SK-N-SH treated with all-trans-retinoic acid at 6 μM for 48 hours (cell line): ENCODE measurements around the gene TMEM82.

ENCODE experiments used
- ARNTL ChIP-seq: fragments of 450-650 bp; formaldehyde crosslinking; IDR thresholded peaks from 2 replicates; pipeline ENCODE4 v1.5.0; 2020; ENCODE audit warnings: low read depth, mild to moderate bottlenecking, moderate library complexity, borderline replicate concordance
- CSDC2 ChIP-seq: fragments of 250-450 bp; sonication (Bioruptor Pico); IDR thresholded peaks from 2 replicates; pipeline ENCODE4 v1.5.0; 2020; ENCODE audit warnings: mild to moderate bottlenecking, moderate library complexity
- OSR1 ChIP-seq: fragments of 250-450 bp; sonication (Bioruptor Pico); IDR thresholded peaks from 2 replicates; pipeline ENCODE4 v1.8.0; 2022; ENCODE audit warnings: moderate library complexity, mild to moderate bottlenecking, inconsistent platforms
- RARB ChIP-seq: fragments of 250-450 bp; sonication (Bioruptor Pico); IDR thresholded peaks from 2 replicates; pipeline ENCODE4 v1.8.0; 2021; ENCODE audit warnings: mild to moderate bottlenecking, moderate library complexity
- SNAI2 ChIP-seq: fragments of 250-450 bp; sonication (Bioruptor Pico); IDR thresholded peaks from 2 replicates; pipeline ENCODE4 v1.5.0; 2020; ENCODE audit warnings: mild to moderate bottlenecking, moderate library complexity
- TOX ChIP-seq: fragments of 250-450 bp; sonication (Bioruptor Pico); IDR thresholded peaks from 2 replicates; pipeline ENCODE4 v1.8.0; 2021; ENCODE audit warnings: mild to moderate bottlenecking, moderate library complexity, borderline replicate concordance
- ZFP3 ChIP-seq: fragments of 250-450 bp; sonication (Bioruptor Pico); IDR thresholded peaks from 2 replicates; pipeline ENCODE4 v1.5.0; 2020; ENCODE audit warnings: mild to moderate bottlenecking, moderate library complexity
- ZFP30 ChIP-seq: fragments of 450-650 bp; formaldehyde crosslinking; IDR thresholded peaks from 2 replicates; pipeline ENCODE4 v1.5.0; 2022; ENCODE audit warnings: mild to moderate bottlenecking, moderate library complexity
- ZNF565 ChIP-seq: fragments of 450-650 bp; formaldehyde crosslinking; conservative IDR thresholded peaks from 2 replicates; pipeline ENCODE4 v1.5.0; 2020; ENCODE audit warnings: low read depth, mild to moderate bottlenecking, moderate library complexity
- ZNF70 ChIP-seq: fragments of 450-650 bp; formaldehyde crosslinking; IDR thresholded peaks from 2 replicates; pipeline ENCODE4 v1.5.0; 2020; ENCODE audit warnings: mild to moderate bottlenecking, moderate library complexity
- ZNF8 ChIP-seq: fragments of 450-650 bp; formaldehyde crosslinking; IDR thresholded peaks from 2 replicates; pipeline ENCODE4 v1.5.0; 2020; ENCODE audit warnings: mild to moderate bottlenecking, moderate library complexity
- TF ChIP-seq, protein P1 (sequence below): fragments of 250-450 bp; sonication (Bioruptor Pico); IDR thresholded peaks from 2 replicates; pipeline ENCODE4 v1.5.1; 2021; ENCODE audit warnings: mild to moderate bottlenecking, moderate library complexity
- TF ChIP-seq, protein P2 (sequence below): fragments of 250-450 bp; sonication (Bioruptor Pico); IDR thresholded peaks from 2 replicates; pipeline ENCODE4 v1.8.0; 2020; ENCODE audit warnings: mild to moderate bottlenecking, moderate library complexity, borderline replicate concordance

DNA sequence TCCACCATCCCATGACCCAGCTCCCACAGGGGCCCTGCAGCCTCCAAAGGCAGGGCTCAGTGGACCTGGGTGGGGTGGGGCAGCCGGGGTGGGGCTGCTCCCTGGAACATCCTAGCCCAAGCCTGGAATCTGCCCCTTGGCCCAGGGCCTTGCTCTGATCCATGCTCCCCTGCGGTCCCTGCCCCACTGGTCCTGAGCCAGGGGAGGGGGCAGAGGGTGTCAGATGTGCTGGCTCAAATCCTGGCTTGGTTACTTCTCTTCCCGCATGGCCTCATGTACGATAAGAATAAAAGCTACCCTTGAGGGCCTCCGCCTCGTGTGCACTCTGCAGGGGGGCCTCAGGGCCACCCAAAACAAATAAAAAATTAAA, 5.4 kb upstream of the TMEM82 start:
- no peak for TF ChIP-seq ZNF8 (CRISPR knock-in tag)
- TF ChIP-seq, protein P1, sequence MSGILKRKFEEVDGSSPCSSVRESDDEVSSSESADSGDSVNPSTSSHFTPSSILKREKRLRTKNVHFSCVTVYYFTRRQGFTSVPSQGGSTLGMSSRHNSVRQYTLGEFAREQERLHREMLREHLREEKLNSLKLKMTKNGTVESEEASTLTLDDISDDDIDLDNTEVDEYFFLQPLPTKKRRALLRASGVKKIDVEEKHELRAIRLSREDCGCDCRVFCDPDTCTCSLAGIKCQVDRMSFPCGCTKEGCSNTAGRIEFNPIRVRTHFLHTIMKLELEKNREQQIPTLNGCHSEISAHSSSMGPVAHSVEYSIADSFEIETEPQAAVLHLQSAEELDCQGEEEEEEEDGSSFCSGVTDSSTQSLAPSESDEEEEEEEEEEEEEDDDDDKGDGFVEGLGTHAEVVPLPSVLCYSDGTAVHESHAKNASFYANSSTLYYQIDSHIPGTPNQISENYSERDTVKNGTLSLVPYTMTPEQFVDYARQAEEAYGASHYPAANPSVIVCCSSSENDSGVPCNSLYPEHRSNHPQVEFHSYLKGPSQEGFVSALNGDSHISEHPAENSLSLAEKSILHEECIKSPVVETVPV (CRISPR knock-in tag), result no peak
- TF ChIP-seq TOX (CRISPR knock-in tag), result no peak
- no peak for TF ChIP-seq CSDC2 (CRISPR knock-in tag)
- no peak for TF ChIP-seq ZNF70 (CRISPR knock-in tag)
- no peak for TF ChIP-seq ZFP3 (CRISPR knock-in tag)
- TF ChIP-seq, protein P2, sequence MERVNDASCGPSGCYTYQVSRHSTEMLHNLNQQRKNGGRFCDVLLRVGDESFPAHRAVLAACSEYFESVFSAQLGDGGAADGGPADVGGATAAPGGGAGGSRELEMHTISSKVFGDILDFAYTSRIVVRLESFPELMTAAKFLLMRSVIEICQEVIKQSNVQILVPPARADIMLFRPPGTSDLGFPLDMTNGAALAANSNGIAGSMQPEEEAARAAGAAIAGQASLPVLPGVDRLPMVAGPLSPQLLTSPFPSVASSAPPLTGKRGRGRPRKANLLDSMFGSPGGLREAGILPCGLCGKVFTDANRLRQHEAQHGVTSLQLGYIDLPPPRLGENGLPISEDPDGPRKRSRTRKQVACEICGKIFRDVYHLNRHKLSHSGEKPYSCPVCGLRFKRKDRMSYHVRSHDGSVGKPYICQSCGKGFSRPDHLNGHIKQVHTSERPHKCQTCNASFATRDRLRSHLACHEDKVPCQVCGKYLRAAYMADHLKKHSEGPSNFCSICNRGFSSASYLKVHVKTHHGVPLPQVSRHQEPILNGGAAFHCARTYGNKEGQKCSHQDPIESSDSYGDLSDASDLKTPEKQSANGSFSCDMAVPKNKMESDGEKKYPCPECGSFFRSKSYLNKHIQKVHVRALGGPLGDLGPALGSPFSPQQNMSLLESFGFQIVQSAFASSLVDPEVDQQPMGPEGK, result no peak
- no peak for TF ChIP-seq RARB
- no peak for TF ChIP-seq ARNTL
- no peak for TF ChIP-seq SNAI2
- no peak for TF ChIP-seq ZNF565 (CRISPR knock-in tag)
- no peak for TF ChIP-seq ZFP30 (CRISPR knock-in tag)
- TF ChIP-seq OSR1 (CRISPR knock-in tag), result no peak
